ENCODE measurements around the gene SEPTIN12. TPM values are rescaled to one million over a fixed set of nuclear protein-coding genes. Genes with fewer than 3 reads are reported as not detected.

SEPTIN12 gene
- total RNA-seq, 1 experiment from 2014 or later: not detected

- no peak for TF ChIP-seq POLR2AphosphoS5 (IDR thresholded peaks at IDR 0.05; ENCODE audit: low read depth, low read length)
- TF ChIP-seq SIN3A (IDR thresholded peaks at IDR 0.05; ENCODE audit: borderline replicate concordance, insufficient read depth, low read depth, low read length): no peak
- TF ChIP-seq TCF7L2 (IDR thresholded peaks at IDR 0.05; ENCODE audit: low read depth, low read length): no peak
- TF ChIP-seq, protein P1, sequence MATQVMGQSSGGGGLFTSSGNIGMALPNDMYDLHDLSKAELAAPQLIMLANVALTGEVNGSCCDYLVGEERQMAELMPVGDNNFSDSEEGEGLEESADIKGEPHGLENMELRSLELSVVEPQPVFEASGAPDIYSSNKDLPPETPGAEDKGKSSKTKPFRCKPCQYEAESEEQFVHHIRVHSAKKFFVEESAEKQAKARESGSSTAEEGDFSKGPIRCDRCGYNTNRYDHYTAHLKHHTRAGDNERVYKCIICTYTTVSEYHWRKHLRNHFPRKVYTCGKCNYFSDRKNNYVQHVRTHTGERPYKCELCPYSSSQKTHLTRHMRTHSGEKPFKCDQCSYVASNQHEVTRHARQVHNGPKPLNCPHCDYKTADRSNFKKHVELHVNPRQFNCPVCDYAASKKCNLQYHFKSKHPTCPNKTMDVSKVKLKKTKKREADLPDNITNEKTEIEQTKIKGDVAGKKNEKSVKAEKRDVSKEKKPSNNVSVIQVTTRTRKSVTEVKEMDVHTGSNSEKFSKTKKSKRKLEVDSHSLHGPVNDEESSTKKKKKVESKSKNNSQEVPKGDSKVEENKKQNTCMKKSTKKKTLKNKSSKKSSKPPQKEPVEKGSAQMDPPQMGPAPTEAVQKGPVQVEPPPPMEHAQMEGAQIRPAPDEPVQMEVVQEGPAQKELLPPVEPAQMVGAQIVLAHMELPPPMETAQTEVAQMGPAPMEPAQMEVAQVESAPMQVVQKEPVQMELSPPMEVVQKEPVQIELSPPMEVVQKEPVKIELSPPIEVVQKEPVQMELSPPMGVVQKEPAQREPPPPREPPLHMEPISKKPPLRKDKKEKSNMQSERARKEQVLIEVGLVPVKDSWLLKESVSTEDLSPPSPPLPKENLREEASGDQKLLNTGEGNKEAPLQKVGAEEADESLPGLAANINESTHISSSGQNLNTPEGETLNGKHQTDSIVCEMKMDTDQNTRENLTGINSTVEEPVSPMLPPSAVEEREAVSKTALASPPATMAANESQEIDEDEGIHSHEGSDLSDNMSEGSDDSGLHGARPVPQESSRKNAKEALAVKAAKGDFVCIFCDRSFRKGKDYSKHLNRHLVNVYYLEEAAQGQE (IDR thresholded peaks at IDR 0.05; ENCODE audit: insufficient read depth in 1 of 2, low read depth in 2 of 2, low read length in 1 of 2): no peak
- TF ChIP-seq, protein P2, sequence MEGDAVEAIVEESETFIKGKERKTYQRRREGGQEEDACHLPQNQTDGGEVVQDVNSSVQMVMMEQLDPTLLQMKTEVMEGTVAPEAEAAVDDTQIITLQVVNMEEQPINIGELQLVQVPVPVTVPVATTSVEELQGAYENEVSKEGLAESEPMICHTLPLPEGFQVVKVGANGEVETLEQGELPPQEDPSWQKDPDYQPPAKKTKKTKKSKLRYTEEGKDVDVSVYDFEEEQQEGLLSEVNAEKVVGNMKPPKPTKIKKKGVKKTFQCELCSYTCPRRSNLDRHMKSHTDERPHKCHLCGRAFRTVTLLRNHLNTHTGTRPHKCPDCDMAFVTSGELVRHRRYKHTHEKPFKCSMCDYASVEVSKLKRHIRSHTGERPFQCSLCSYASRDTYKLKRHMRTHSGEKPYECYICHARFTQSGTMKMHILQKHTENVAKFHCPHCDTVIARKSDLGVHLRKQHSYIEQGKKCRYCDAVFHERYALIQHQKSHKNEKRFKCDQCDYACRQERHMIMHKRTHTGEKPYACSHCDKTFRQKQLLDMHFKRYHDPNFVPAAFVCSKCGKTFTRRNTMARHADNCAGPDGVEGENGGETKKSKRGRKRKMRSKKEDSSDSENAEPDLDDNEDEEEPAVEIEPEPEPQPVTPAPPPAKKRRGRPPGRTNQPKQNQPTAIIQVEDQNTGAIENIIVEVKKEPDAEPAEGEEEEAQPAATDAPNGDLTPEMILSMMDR (IDR thresholded peaks at IDR 0.05): no peak
- intact Hi-C loops (cut with micrococcal nuclease; ENCODE audit: unreplicated experiment) (no loop called here), in situ Hi-C loops (cut with HindIII; ENCODE audit: low pct_unique_long_range_greater_than_20kb, low sequenced_read_pairs) (no loop called here)
- Histone ChIP-seq H3K9me3 (ENCODE audit: control insufficient read depth, insufficient read depth, low read depth, low read length) (no peaks in the 10 kb centered on the region), H3K4me3 (ENCODE audit: low read depth in 2 of 2, low read length in 2 of 2) (no peak overlapping the region), H3K27me3 (ENCODE audit: control insufficient read depth, insufficient read depth, low read length) (no peaks in the 10 kb centered on the region), H3K4me1 (ENCODE audit: control insufficient read depth, insufficient read depth, low read length) (no peaks in the 10 kb centered on the region), H3K27ac (ENCODE audit: low read length) (no peak overlapping the region), H3K36me3 (ENCODE audit: control insufficient read depth, insufficient read depth, low read length) (no peaks in the 10 kb centered on the region)
- ChIA-PET POLR2A (interaction anchor here (0.7 kb wide), 1 partner anchor 224 kb away, joined by 21 read pairs; no protein-coding TSS in a partner anchor), CTCF (interaction anchor here (0.7 kb wide), 1 partner anchor 47 kb away, joined by 10 read pairs; no protein-coding TSS in a partner anchor)
- DNase-seq (ENCODE audit: low read depth, low spot score) (no peak), ATAC-seq (no peak)
- no TSS peak for BruUV-seq (replicated peaks)
These were observed 38.4 kb downstream of the SEPTIN12 start for GRCh38 chr16:4749700-4750257.

GRCh38 chr16:4748682-4749411 lies 39.3 kb downstream of the SEPTIN12 start:
- intact Hi-C loops (cut with micrococcal nuclease; ENCODE audit: unreplicated experiment): no loop called here
- no peaks in the 10 kb centered on the region for H3K36me3 ChIP-seq (ENCODE audit: control insufficient read depth, insufficient read depth, low read length)
- no peaks in the 10 kb centered on the region for H3K4me1 ChIP-seq (ENCODE audit: control insufficient read depth, insufficient read depth, low read length)
- in situ Hi-C loops (cut with HindIII; ENCODE audit: low pct_unique_long_range_greater_than_20kb, low sequenced_read_pairs): no loop called here
- TF ChIP-seq, protein P2 (IDR thresholded peaks at IDR 0.05): no peak
- TF ChIP-seq, protein P1 (IDR thresholded peaks at IDR 0.05; ENCODE audit: insufficient read depth in 1 of 2, low read depth in 2 of 2, low read length in 1 of 2): no peak
- TF ChIP-seq SIN3A (IDR thresholded peaks at IDR 0.05; ENCODE audit: borderline replicate concordance, insufficient read depth, low read depth, low read length): no peak
- TF ChIP-seq POLR2AphosphoS5 (IDR thresholded peaks at IDR 0.05; ENCODE audit: low read depth, low read length): no peak
- no peak for TF ChIP-seq TCF7L2 (IDR thresholded peaks at IDR 0.05; ENCODE audit: low read depth, low read length)
- H3K9me3 ChIP-seq (ENCODE audit: control insufficient read depth, insufficient read depth, low read depth, low read length): no peaks in the 10 kb centered on the region
- ChIA-PET CTCF (no interaction called here), POLR2A (no interaction called here)
- BruUV-seq (replicated peaks): no TSS peak
- no peak for ATAC-seq
- DNase-seq (ENCODE audit: low read depth, low spot score): no peak
- H3K27me3 ChIP-seq (ENCODE audit: control insufficient read depth, insufficient read depth, low read length): no peaks in the 10 kb centered on the region
- no peak overlapping the region for H3K4me3 ChIP-seq (ENCODE audit: low read depth in 2 of 2, low read length in 2 of 2)
- H3K27ac ChIP-seq (ENCODE audit: low read length): no peak overlapping the region

All from Panc1 (cell line).